Mesothelial cell of epicardium (in vitro differentiated cells): ENCODE results near the gene FLII. TPM values are rescaled to one million over a fixed set of nuclear protein-coding genes. Genes with fewer than 3 reads are reported as not detected.

Source experiments
- DNase-seq, 2 experiments: peaks; one replicate each; pipeline ENCODE4 v3.0.0; 2021; ENCODE audit warnings: low spot score in 2 of 2; ENCODE audit not compliant: unreplicated experiment in 2 of 2
- H3K27ac Mint-ChIP-seq: 2 replicates; pipeline ENCODE4 v1.8.0; 2021; ENCODE audit warnings: mixed read lengths
- H3K27me3 Mint-ChIP-seq: 2 replicates; pipeline ENCODE4 v1.8.0; 2021; ENCODE audit warnings: low read depth, mixed read lengths
- H3K36me3 Mint-ChIP-seq: 2 replicates; pipeline ENCODE4 v1.8.0; 2021; ENCODE audit warnings: mixed read lengths
- H3K4me1 Mint-ChIP-seq: 2 replicates; pipeline ENCODE4 v1.8.0; 2021; ENCODE audit warnings: mixed read lengths
- H3K4me3 Mint-ChIP-seq: 2 replicates; pipeline ENCODE4 v1.8.0; 2021; ENCODE audit warnings: mild to moderate bottlenecking, moderate library complexity, mixed read lengths
- H3K9me3 Mint-ChIP-seq: 2 replicates; pipeline ENCODE4 v1.8.0; 2021; ENCODE audit warnings: mixed read lengths
- total RNA-seq: library from RNA; stranded (reverse); gene quantifications from 3 replicates; pipeline ENCODE4 v1.2.1, GENCODE V29; 2021
- TF ChIP-seq, protein P1 (sequence below): fragments of 200-600 bp; sonication (generic); IDR thresholded peaks from one replicate; pipeline ENCODE4 v1.5.0; 2021; ENCODE audit warnings: antibody characterized with exemption; ENCODE audit not compliant: unreplicated experiment

The FLII gene
- total RNA-seq, 1 donor from 2014 or later, result 199 TPM

DNA sequence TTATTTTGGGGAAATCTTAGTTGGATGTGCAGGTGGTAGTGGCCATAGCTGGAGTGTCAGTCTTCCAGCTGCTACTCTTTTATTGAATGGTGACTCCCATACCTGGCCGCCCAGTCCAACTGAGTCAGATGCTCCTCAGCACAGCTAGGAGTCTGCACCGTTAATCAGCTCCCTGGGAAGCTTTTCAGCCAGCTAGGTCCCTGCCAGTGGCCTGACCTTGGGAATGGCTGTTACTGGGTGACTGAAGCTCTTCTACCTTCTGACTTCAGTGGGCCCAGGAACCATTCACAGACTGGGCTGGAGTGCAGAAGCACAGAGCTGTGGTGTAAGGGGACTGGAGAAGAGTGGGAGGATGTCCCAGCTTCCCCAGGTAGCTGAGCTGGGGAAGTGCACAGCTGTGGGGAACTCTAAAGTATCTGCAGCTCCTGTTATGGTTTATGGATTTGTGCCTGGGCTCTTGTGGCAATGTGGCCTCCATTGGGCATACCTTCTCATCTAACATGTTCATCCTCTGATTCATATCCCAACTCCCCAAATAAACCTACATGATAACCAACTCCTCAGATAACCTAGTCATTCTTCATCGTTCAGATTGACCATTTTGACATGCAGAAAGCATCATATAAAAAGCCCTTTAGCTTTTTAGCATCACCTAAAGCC is 60.9 kb downstream of the FLII start:
- H3K27ac Mint-ChIP-seq, result no peak overlapping the region
- H3K9me3 Mint-ChIP-seq, result no peaks in the 10 kb centered on the region
- no peak overlapping the region for H3K4me3 Mint-ChIP-seq
- TF ChIP-seq, protein P1, sequence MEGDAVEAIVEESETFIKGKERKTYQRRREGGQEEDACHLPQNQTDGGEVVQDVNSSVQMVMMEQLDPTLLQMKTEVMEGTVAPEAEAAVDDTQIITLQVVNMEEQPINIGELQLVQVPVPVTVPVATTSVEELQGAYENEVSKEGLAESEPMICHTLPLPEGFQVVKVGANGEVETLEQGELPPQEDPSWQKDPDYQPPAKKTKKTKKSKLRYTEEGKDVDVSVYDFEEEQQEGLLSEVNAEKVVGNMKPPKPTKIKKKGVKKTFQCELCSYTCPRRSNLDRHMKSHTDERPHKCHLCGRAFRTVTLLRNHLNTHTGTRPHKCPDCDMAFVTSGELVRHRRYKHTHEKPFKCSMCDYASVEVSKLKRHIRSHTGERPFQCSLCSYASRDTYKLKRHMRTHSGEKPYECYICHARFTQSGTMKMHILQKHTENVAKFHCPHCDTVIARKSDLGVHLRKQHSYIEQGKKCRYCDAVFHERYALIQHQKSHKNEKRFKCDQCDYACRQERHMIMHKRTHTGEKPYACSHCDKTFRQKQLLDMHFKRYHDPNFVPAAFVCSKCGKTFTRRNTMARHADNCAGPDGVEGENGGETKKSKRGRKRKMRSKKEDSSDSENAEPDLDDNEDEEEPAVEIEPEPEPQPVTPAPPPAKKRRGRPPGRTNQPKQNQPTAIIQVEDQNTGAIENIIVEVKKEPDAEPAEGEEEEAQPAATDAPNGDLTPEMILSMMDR, result no peak
- no peaks in the 10 kb centered on the region for H3K4me1 Mint-ChIP-seq
- H3K36me3 Mint-ChIP-seq, result peaks cover 24% of the 10 kb centered on the region
- DNase-seq, result no peak
- no peaks in the 10 kb centered on the region for H3K27me3 Mint-ChIP-seq

DNA sequence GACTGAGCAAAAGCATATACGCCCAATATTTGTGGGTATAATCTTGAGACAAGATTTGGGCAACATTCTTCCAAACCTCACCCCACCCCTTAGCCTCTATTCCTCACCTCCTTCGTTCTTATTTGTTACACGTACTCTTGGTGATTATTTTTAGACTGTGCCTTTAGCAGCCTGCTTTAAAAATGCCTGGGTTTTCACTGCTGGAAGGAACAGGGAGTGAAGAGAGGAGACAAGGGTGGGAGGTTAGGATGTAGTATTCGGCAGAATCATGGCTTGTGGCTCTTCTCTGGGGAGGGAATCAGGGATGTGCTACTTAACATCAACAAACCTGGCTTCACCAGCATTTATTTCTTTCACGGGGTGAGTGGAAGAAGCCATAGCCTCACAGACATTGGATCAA is 63.3 kb downstream of the FLII start:
- Mint-ChIP-seq H3K9me3 (no peaks in the 10 kb centered on the region), H3K27ac (no peak overlapping the region), H3K36me3 (peaks cover 29% of the 10 kb centered on the region), H3K4me1 (peaks cover 11% of the 10 kb centered on the region), H3K4me3 (no peak overlapping the region), H3K27me3 (no peaks in the 10 kb centered on the region)
- TF ChIP-seq, protein P1, result no peak
- DNase-seq, result no peak

Other genes starting within 250 kb of the FLII start
- 26.8 to 30.9 TPM (median 29.9 TPM) in 3 replicates for gene ATPAF2, start 219.6 kb downstream of the FLII start, total RNA-seq
- gene GID4, start 219.3 kb downstream of the FLII start, total RNA-seq, result 10.8 to 12.2 TPM (median 11.3 TPM) in 3 replicates
- 48.6 to 51.2 TPM (median 49.1 TPM) in 3 replicates for gene DRG2, start 170.8 kb downstream of the FLII start, total RNA-seq
- gene MYO15A, start 150.0 kb downstream of the FLII start, total RNA-seq, result 6.3 to 8.2 TPM (median 6.3 TPM) in 3 replicates
- 68.6 to 72.3 TPM (median 71.0 TPM) in 3 replicates for gene ALKBH5, start 74.9 kb downstream of the FLII start, total RNA-seq
- gene LLGL1, start 33.1 kb downstream of the FLII start, total RNA-seq, result 70.8 to 72.5 TPM (median 72.1 TPM) in 3 replicates
- gene MIEF2, start 1.9 kb upstream of the FLII start, total RNA-seq, result 22.5 to 25.2 TPM (median 23.8 TPM) in 3 replicates
- gene TOP3A, start 56.3 kb upstream of the FLII start, total RNA-seq, result 59.0 to 61.0 TPM (median 59.1 TPM) in 3 replicates
- gene SMCR8, start 56.6 kb upstream of the FLII start, total RNA-seq, result 18.2 to 19.3 TPM (median 18.4 TPM) in 3 replicates
- 19.2 to 22.4 TPM (median 20.5 TPM) in 3 replicates for gene SHMT1, start 104.8 kb upstream of the FLII start, total RNA-seq
- gene EVPLL, start 119.0 kb upstream of the FLII start, total RNA-seq, result not detected in 3 replicates
- not detected in 3 replicates for gene LGALS9C, start 218.1 kb upstream of the FLII start, total RNA-seq